SK-N-SH (cell line): Measurements from ENCODE around the gene APOD.

Experiments used
- CTCF ChIP-seq: fragments of 200-600 bp; sonication (generic); IDR thresholded peaks from 2 replicates; pipeline ENCODE4 v1.6.1; 2017; ENCODE audit warnings: antibody characterized with exemption, mild to moderate bottlenecking, moderate library complexity
- EP300 ChIP-seq, 2 experiments: IDR thresholded peaks; 2 replicates each; pipeline versions ENCODE4 v1.4.0 to v1.6.1; 2012; ENCODE audit warnings: borderline replicate concordance in 1 of 2, low read depth in 1 of 2, low read length in 1 of 2
- FOSL2 ChIP-seq: IDR thresholded peaks from 2 replicates; pipeline ENCODE4 v1.4.0; 2012; ENCODE audit warnings: low read depth, mild to moderate bottlenecking, moderate library complexity, borderline replicate concordance
- FOXJ3 ChIP-seq: sonication (generic); formaldehyde crosslinking; IDR thresholded peaks from 2 replicates; pipeline ENCODE4 v1.5.1; 2020; ENCODE audit warnings: mild to moderate bottlenecking, missing genetic modification reagents
- GABPA ChIP-seq: IDR thresholded peaks from 2 replicates; pipeline ENCODE4 v1.4.0; 2012; ENCODE audit warnings: low read depth, mild to moderate bottlenecking
- POLR2AphosphoS5 ChIP-seq: IDR thresholded peaks from 2 replicates; pipeline ENCODE4 v1.6.1; 2012; ENCODE audit warnings: low read depth, low read length
- SMC3 ChIP-seq: IDR thresholded peaks from 2 replicates; pipeline ENCODE4 v1.6.1; 2012; ENCODE audit warnings: low read depth, low read length, improper control_type of control experiment
- USF1 ChIP-seq: IDR thresholded peaks from 2 replicates; pipeline ENCODE4 v1.4.0; 2012; ENCODE audit warnings: low read depth, borderline replicate concordance

- TF ChIP-seq CTCF (no peak), EP300 (IDR thresholded peaks at IDR 0.05; ENCODE audit: borderline replicate concordance in 1 of 2, low read depth in 1 of 2, low read length in 1 of 2) (no peak), SMC3 (no peak), GABPA (no peak), USF1 (no peak), FOXJ3 (CRISPR knock-in tag) (no peak), POLR2AphosphoS5 (no peak), FOSL2 (no peak)
Observed at GRCh38 chr3:195524171-195524896, 59.4 kb downstream of the APOD start.
